SW 1271 (cell line): ENCODE measurements around the gene MICA.
"Not testable (repeated sequence)": the region's sequence is repeated elsewhere in the genome, so short reads cannot be mapped to it uniquely, and the experiment has no call there.

Source experiments
- DNase-seq, 2 experiments: peaks; one replicate each; lab custom pipeline; 2025; lab: John Stamatoyannopoulos, UW

MICA gene

DNA sequence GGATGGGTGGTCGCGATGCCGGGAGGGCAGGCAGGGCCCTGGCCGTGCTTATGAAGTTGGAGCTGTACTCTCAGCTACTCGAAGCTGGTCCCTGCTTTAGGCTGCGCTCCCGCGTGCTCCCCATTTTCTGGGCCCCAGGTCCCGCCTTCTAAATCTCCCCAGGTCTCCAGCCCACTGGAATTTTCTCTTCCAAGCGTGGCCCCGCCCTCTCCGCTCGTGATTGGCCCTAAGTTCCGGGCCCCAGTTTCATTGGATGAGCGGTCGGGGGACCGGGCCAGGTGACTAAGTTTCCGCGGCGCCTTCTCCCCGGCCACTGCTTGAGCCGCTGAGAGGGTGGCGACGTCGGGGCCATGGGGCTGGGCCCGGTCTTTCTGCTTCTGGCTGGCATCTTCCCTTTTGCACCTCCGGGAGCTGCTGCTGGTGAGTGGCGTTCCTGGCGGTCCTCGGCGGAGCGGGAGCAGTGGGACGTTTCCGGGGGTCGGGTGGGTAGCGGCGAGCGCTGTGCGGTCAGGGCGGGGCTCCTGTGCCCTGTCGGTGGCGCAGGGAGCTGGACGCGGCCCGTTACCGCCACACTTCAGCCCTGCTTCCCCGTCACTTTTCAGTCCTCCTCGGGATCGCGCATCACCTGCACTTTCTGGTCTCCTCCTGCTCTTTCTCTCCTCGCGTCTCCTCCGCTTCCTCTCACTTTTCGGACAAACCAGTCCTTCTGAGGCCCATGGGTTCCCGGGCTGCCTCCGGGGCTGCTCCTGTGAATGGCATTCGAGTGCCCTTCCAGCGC is at the start of gene MICA:
Gene MICA (plus strand): TSS at position 313 of the 778 bp plus-strand sequence. CDS start 38 bp downstream, at position 351.
- DNase-seq, result peak; percentile 74 to 93

DNA sequence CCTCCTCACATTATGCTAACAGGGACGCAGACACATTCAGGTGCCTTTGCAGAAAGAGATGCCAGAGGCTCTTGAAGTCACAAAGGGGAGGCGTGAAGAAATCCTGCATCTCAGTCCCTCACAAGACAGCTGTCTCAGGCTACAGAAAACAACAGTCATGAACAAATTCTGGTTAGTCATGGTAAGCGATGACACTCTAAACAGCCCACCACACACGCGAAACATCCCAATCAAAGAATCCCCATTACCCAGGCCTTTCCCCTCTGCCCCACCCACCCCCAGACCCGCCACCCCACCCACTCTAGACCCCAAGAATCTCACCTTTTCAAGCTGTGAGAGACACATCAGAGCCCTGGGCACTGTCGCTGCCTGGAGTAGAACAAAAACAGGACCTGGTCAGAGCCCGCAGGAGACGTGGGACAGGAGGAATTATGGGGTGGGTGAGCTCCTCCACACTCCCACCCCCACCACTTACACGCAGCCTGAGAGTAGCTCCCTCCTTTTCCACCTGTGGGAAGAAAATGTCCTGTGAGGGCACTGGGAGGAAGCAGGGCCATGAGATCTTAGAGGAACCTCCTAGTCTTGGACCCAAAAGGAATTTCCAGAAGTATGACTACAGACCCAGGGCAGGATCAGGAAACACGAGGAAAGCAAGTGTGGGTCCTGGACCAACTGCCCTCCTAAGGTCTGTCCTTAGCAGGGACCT is 49.1 kb upstream of the MICA start:
- no peak for DNase-seq

DNA sequence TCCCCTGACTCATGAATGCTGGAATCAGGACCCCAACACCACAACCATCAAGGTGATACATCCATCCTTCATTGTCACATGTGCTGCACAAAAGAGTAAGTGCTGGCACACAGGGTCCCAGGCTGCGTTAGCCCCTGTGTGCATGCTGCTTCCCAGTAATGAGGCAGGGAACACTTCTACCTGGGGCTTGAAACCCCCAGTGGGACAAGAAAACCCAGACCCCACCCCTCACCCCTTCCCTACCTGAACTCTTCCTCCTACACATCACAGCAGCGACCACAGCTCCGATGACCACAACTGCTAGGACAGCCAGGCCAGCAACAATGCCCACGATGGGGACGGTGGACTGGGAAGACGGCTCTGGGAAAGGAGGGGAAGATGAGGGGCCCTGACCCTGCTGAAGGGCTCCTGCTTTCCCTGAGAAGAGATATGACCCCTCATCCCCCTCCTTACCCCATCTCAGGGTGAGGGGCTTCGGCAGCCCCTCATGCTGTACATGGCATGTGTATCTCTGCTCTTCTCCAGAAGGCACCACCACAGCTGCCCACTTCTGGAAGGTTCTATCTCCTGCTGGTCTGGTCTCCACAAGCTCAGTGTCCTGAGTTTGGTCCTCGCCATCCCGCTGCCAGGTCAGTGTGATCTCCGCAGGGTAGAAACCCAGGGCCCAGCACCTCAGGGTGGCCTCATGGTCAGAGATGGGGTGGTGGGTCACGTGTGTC is 48.4 kb upstream of the MICA start:
- DNase-seq, result no peak

DNA sequence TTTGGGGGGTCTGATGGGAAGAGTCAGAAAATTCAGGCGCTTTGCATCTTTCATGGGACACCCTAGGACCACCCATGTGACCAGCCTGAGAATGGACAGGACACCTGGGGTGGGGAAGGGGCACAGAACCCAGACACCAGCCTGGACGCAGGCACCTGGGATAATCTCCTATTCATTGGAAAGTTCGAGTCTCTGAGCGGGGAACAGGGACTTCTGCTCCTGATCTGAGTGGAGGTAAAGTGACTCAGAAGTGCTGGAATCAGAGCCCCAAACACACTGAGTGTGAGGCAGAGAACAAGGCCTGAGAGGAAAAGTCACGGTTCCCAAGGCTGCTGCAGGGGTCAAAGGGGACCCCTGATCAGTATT is 47.8 kb upstream of the MICA start:
- no peak for DNase-seq

DNA sequence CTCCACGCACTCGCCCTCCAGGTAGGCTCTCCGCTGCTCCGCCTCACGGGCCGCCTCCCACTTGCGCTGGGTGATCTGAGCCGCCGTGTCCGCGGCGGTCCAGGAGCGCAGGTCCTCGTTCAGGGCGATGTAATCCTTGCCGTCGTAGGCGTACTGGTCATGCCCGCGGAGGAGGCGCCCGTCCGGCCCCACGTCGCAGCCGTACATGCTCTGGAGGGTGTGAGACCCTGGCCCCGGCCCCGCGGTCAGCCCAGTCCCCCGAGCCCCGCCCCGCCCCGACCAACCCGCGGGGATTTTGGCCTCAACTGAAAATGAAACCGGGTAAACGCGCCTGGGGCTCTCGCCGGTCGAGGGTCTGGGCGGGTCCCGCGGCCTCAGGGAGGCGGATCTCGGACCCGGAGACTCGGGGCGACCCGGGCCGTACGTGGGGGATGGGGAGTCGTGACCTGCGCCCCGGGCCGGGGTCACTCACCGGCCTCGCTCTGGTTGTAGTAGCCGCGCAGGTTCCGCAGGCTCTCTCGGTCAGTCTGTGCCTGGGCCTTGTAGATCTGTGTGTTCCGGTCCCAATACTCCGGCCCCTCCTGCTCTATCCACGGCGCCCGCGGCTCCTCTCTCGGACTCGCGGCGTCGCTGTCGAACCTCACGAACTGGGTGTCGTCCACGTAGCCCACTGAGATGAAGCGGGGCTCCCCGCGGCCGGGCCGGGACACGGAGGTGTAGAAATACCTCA is 47.0 kb upstream of the MICA start:
- DNase-seq, result peak in 1 of 2 experiments; percentile 40

DNA sequence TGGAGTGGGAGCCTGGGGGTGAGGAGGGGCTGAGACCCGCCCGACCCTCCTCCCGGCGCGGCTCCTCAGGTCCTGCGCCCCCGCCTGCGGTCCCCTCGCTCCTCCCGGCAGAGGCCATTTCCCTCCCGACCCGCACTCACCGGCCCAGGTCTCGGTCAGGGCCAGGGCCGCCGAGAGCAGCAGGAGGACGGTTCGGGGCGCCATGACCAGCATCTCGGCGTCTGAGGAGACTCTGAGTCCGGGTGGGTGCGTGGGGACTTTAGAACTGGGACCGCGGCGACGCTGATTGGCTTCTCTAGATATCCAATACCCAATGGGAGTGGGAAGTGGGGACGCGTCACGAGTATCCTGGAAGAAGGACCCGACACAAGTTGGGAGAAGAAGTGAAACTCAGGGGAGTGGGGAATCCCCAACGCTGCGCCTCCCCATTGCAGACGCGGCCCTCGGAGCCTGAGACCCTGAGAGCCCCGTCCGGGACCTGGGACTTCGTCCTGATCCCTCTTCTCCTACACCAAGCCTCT is 46.4 kb upstream of the MICA start, which contains the start of gene HLA-B:
Gene HLA-B (minus strand): TSS at position 234 of the 521 bp plus-strand sequence. CDS start 21 bp downstream, at position 213.
- peak; percentile 84 to 88 for DNase-seq

DNA sequence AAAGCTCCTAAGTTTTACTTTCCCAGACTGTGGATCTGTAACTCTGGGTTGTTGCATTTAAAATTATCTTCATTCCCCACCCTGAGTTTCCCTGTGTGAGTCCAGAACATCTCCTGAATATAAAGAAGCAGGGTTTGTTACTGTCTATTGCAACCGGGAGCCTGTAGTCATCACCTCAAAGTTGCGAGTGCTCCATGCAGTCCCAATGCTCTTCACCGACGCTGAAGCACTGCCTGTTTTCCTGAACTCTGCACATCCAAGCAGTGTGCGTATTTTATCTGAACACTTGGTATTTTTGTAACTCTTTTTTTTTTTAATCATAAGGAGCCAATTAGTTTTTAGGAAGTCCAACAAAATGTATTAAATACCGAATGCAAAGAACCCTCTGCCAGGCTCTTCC is 45.5 kb upstream of the MICA start:
- no peak for DNase-seq

DNA sequence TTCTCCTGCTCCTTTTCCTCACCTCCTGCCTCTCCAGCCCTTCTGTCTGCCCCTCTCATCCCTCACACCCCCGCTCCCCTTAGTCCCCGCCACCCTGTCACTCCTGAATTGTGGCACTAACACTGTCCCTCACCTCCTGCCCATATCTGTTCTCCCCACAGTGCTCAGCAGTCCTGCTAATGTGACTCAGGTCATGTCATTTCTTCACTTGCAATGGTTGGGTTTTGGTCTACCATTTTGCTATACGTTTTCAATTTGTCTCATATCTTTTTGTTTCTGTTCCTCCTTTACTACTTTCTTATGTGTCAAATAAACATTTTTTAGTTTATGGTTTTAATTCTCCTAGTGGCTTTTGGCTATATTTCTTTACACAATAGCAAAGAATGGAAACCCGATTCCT is 45.1 kb upstream of the MICA start:
- DNase-seq, result no peak

DNA sequence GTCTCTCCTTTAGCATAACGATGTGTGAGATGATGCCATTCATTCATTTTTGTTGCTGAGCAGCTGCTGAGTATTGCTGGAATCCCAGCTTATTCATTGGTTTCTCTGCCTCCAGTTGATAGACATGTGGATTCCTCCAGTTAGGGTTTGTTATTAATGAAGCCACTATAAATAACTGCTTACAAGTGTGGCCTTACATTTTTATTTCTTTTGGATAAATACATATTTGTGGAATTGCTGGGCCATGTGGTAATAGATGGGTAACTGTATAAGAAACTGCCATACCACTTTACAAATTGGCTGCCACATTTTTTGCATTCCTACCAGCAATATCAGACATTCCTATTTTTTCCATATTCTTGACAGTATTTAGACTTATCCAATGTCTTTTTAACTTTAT is 43.8 kb upstream of the MICA start:
- DNase-seq, result no peak

DNA sequence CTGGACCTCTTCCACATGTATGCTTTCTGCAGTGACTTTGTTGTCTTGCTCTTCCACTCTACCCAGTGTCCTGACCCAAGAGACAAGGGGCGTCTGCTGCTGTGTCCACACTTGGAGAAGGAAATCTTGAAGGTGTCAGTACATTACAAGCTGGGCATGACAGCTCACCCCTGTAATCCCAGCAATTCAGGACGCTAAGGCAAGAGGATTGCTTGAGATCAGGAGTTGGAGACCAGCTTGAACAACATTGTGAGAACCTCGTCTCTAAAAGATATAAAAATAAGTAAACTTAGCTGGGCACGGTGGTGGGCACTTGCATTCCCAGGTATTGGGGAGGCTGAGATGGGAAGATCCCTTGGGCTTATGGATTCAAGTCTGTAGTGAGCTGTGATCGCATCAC is 40.6 kb upstream of the MICA start:
- DNase-seq, result no peak

DNA sequence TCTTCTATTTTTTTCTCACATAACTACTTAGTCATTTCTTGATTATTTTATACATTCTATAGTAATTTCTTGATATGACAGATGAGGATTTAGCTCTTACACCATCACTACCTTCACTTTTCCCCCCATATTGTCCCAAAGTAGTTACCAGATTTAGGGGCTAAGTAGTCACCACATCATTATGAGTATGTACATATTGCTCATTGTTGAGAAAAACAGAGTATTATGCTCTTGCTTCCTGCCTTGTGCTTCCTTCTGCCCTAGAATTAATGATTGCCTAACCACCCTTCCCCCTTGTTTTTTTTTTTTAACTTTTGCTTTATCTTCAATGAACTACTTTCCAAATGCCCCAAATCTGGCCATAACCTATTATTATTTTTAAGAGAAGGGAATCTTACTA is 39.6 kb upstream of the MICA start:
- DNase-seq, result no peak

DNA sequence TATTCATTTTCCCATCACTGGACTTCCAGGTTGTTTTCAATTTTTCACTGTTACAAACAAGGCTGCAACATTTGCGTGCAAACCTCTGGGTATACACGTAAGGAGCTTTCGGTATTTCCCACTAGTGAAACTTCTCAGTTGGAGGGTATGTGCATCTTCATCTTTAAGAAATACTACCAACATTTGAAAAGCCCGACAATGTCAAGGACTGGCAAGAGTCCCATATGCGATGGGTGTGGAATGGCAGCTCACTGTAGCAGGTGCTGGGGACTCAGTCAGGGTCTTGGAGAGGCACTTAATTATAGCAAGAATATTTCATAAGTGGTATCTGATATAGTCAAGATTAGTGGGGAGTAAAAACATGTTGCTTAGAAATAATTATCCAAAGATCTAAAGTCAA is 37.5 kb upstream of the MICA start:
- no peak for DNase-seq

DNA sequence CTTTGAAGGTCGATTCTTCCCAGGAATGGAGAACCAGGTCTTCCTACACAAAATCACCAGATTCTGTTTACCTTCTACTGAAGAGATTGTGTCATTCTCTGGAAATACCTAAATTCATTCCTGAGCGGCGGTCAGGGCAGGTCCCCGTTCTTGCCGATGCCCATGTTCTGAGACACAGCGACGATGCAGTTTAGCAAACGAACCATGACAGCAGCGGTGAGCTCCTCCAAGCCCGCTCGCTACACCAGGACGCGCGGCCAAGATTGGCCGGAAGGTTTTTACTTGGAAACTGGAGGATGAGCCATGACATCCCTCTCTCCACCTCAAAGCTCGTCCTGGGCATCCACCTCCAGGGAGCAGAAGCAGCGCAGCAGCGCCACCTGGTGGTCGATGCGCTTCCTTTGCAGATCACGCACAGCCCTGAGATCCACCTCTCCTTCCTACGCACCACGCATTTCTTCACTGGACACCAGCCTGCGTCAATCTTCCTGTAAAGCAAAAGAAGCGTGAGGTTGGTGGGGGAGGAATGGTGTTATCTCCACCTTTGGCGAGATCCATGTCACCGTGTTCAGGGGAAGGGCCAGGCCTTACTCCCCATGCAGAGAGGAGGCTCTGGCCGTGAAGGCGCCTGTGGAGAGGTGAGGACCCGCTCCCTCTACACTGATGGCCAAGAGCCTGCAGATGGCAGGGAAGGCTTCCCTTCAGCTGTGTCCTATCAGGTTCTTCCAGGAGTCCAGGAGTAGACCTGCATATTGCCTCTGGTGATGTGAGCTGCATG is 36.5 kb upstream of the MICA start:
- peak; percentile 66 to 81 for DNase-seq

DNA sequence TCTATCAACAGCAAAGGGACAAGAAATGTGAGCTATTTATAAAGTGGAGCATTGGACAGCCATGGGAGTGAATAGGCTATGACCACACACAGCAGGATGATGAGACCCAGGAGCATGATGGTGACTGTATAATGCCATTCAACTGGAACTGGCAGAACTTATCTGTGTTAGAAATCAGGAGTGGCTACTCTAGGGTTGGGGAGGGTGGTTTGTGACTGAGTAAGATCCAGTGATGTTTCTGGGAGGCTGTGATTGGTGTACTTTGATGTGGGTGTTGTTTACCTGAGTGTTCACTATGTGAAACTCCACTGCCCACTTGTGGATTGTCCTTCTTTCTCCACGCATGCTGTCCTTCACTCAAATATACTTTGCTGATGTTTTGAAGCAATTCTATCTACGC is 34.9 kb upstream of the MICA start:
- DNase-seq, result peak in 1 of 2 experiments; percentile 14

DNA sequence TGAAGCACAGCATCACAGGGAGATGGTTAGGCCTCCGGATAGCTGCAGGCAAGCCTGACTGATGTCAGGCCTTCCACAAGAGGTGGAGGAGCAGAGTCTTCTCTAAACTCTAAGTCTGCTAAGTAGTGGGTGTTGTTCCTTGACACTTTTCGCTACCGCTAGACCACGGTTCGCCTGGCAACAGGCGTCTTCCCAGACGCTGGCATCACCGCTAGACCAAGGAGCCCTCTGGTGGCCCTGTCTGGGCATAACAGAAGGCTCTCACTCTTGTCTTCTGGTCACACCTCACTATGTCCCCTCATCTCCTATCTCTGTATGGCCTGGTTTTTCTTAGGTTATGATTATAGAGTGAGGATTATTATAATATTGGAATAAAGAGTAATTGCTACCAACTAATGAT is 29.3 kb upstream of the MICA start:
- DNase-seq, result not testable (repeated sequence)

DNA sequence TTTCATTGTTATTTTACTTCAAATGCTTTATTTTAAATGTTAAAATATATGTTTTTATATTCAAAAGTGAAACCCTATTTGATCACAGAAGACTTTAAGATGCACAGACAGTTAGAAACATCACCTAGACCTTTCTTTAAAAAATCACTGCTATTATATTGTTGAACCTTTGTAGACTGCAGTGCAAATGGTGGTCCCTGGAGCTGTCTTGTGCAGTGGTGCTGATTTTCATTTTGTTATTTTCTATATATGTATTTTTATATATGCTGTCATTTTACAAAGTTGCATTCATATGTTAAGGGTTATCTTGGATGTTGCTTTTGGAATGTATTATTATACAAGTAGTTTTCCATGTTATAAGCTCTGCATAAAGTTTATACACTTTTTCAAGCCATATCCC is 27.7 kb upstream of the MICA start:
- no peak for DNase-seq

DNA sequence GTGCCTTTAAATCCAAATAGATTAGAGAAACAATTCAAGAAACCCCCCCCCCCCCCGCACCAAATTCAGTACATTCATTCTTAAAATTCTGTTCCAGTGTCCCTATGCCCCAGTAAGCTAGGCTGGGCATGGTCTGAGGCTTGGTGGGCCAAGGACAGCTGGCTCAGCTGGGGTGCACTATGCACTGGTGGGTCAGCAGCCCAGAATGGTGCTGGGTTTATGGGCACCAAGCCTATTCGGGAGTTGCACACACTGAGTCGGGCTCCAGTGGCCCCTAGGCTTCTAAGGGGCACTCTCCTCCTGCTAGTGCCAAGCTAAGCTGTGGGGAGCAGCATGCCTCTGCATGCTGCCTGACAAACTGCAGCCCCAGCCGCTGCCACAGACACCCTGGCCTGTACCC is 26.4 kb upstream of the MICA start:
- DNase-seq, result no peak

DNA sequence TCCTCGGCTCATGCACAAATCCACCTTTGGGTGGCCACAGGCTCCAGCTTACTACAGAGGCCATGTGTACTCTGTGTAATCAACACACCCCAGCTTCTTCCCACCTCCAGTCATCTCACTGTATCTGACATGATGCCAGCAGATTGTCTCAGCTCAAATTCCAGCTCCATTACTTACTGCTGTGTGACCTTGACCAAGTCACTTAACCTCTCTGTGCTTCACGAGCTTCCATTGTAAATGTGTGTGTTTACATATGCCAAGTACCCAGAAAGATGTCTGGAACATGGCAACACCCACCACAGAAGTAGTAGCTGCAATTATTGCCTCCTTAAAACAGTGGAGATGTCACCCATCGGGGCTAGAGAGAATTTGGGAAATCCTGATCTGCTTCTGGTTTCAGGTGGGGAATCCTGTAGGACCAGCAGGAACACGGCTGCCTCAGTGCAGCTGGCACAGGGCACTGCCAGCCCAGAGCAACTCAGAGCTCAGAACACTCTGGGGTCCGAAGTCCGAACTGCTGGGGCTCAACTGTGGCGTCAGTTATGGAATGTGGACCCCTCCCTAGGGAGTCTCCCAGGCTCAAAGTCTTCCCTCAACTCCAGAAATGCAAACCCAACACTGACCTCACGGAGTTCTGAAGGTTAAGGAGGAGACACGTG is 25.2 kb upstream of the MICA start:
- no peak for DNase-seq

DNA sequence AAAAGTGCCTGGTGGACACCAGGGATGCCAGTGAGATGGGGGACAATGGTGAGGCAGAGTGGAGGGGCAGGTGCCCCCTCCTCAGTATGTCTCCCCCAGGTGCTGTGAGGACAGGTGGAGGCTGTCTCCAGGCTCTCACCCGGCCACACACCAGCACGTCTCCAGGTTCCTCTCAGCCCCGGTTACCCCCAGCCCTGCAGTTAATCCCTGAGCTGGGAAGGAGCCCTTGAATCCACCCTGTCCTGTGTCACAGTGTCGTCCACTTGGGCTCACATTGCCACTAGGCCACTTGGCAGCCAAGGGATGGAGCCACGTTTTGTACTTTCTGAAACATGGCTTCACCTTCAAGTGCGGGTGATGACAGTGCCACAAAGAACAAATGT is 24.7 kb upstream of the MICA start:
- DNase-seq, result no peak

DNA sequence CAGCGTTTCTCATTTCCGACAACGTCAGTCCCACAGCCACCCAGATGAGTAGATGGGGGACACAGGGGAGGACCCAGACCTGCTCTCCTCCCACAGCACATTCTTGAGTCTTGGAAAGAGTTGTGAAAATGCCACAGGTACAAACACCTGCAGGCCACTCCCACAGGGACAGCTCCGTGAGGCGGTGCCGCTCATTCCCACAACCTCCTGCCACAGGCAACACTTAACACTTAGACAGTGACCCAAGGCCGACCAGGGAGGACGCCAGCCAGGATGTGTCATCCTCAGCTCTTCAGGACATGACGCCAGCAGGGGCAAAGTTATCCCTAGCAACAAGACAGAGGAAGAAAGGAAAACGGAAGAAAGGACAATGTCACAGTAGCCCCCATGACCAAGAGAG is 23.5 kb upstream of the MICA start:
- DNase-seq, result no peak

DNA sequence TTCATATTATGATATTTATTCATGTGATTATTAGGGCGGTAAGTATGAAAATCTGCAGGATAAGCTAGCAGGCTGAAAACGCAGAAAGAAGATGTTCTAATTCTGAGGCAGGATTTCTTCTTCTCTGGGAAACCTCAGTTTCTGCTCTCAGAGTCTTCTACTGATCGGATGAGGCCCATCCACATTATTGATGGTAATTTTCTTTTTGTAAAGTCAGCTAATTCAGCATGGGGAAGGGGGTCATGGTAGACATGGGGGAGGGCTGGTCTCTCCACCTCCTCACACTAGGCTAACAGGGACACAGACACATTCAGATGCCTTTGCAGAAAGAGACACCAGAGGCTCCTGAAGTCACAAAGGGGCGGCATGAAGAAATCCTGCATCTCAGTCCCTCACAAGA is 21.7 kb upstream of the MICA start:
- DNase-seq, result no peak
